NB4 (cell line): Measurements from ENCODE around the gene SPATA3.

Experiments
- DNase-seq: peaks from one replicate; pipeline ENCODE4 v3.0.0; 2010; ENCODE audit warnings: low read depth
- H3K4me3 ChIP-seq: one replicate; pipeline ENCODE4 v1.5.1; 2011; ENCODE audit warnings: mild to moderate bottlenecking, low read depth, low read length, moderate library complexity
- CTCF ChIP-seq: IDR thresholded peaks from one replicate; pipeline ENCODE4 v1.5.1; 2012; ENCODE audit warnings: low read depth, low read length
- MYC ChIP-seq: IDR thresholded peaks from 2 replicates; pipeline ENCODE4 v1.6.1; 2011; ENCODE audit warnings: low read depth, low read length
- POLR2A ChIP-seq: IDR thresholded peaks from 2 replicates; pipeline ENCODE4 v1.6.1; 2011; ENCODE audit warnings: mild to moderate bottlenecking; ENCODE audit not compliant: insufficient read length; ENCODE audit errors: extremely low read depth
- TF ChIP-seq, protein P1 (sequence below): IDR thresholded peaks from 2 replicates; pipeline ENCODE4 v1.6.1; 2011; ENCODE audit warnings: low read depth, low read length

The SPATA3 gene

DNA sequence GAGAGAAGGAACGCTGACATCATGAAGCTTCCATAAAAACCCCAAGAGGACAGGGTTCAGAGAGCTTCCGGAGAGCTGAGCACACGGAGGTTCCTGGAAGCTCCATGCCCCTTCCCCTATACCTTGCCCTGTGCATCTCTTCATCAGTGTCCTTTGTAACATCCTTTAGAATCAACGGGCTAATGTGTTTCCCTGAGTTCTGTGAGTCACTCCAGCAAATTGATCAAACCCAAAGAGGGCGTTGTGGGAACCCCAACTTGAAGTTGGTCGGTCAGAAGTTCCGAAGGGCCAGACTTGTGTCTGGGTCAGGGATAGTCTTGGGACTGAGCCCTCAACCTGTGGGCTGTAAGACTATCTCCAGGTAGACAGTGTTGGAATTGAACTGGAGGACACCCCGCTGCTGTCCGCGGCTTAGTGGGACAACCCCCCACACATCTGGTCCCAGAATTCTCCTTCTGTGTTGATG lies 45.0 kb upstream of the SPATA3 start:
- no peak overlapping the region for H3K4me3 ChIP-seq
- no peak for DNase-seq
- TF ChIP-seq CTCF: no peak
- TF ChIP-seq, protein P1, sequence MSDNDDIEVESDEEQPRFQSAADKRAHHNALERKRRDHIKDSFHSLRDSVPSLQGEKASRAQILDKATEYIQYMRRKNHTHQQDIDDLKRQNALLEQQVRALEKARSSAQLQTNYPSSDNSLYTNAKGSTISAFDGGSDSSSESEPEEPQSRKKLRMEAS: no peak
- no peak for TF ChIP-seq MYC
- TF ChIP-seq POLR2A: no peak

DNA sequence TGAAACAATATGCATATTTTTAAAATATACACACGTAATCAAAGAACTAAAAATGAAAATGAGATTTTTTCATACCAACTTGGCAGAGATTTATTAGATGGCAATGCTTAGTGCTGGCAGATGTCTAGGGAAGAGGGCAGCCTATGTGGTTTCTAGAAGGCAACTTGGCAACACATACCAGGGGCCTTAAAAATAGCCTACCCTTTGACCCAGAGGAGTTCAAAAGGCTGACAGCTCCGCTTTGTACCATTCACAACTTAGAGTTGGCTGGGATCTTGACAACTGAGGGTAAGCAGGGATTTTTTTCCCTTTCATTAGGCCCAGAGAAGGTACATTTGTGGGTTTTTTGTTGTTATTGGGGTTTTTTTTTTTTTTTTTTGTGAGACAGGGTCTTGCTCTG lies 44.5 kb upstream of the SPATA3 start:
- TF ChIP-seq CTCF (no peak), POLR2A (no peak), MYC (no peak)
- TF ChIP-seq, protein P1: no peak
- DNase-seq: no peak
- H3K4me3 ChIP-seq: no peak overlapping the region

DNA sequence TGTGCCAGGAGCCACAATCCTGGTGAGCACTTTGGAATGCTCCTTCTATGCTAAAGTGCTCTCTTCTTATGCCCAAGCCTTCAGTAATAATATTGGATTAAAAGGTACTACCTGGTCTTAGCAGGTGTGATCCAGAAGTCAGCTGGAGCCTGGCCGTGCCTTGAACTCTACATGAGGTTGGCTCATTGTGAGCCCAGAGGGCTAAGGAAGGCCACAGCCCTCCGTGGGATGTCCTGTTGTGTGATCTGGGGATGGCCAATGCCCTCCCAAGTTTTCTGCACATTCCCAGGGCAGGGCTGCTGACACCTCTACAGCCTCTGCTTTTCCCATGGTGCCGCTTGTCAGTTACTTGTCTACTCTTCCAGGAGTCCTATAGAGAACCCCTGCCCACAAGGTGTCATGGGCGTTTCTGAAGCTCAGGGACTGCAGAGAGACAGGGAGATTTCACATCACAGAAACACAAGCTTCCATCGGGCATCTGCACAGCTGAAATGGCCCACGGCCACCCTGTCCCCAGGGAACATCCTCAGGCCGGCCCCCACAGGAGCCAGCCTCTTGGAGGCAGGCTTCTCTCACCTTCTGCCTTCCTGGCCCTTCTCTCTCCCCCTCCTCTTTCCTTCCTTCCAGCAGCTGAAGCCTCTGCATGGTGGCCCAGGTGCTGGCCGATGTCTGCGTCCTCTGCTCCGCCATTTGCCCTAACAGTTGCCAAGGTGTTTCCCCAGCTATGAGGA lies 43.5 kb upstream of the SPATA3 start:
- H3K4me3 ChIP-seq: no peak overlapping the region
- no peak for DNase-seq
- no peak for TF ChIP-seq CTCF
- no peak for TF ChIP-seq MYC
- TF ChIP-seq, protein P1: no peak
- no peak for TF ChIP-seq POLR2A

- no peak for DNase-seq
- no peak for TF ChIP-seq CTCF
- TF ChIP-seq POLR2A: no peak
- no peak overlapping the region for H3K4me3 ChIP-seq
Measured at GRCh38 chr2:230953845-230954244, 42.1 kb upstream of the SPATA3 start.

- TF ChIP-seq CTCF: no peak
- TF ChIP-seq, protein P1: no peak
- no peak for TF ChIP-seq MYC
- no peak for TF ChIP-seq POLR2A
- DNase-seq: no peak
- H3K4me3 ChIP-seq: no peak overlapping the region
Measured at GRCh38 chr2:230954746-230955145, 41.2 kb upstream of the SPATA3 start.
